Subcutaneous abdominal adipose tissue (tissue), 5 donors: ENCODE results near the gene EML6.
"Not testable (repeated sequence)": the region's sequence is repeated elsewhere in the genome, so short reads cannot be mapped to it uniquely, and the experiment has no call there.

Experiments
- H3K27ac ChIP-seq: one replicate; pipeline ENCODE4 v1.7.0; 2013; ENCODE audit warnings: low read depth, mild to moderate bottlenecking, inconsistent platforms, low read length, moderate library complexity
- H3K27me3 ChIP-seq, 5 donors: one replicate each; pipeline ENCODE4 v1.7.0; 2013; ENCODE audit warnings: low read length in 5 of 5, inconsistent platforms in 1 of 5; ENCODE audit not compliant: control insufficient read depth in 5 of 5, insufficient read depth in 4 of 5
- H3K36me3 ChIP-seq, 5 donors: one replicate each; pipeline ENCODE4 v1.7.0; 2013; ENCODE audit warnings: low read length in 5 of 5; ENCODE audit not compliant: control insufficient read depth in 5 of 5, insufficient read depth in 5 of 5
- H3K4me1 ChIP-seq, 5 donors: one replicate each; pipeline ENCODE4 v1.7.0; 2013; ENCODE audit warnings: low read length in 5 of 5, mild to moderate bottlenecking in 3 of 5, moderate library complexity in 1 of 5; ENCODE audit not compliant: control insufficient read depth in 5 of 5, insufficient read depth in 5 of 5
- H3K4me3 ChIP-seq, 5 donors: one replicate each; pipeline ENCODE4 v1.7.0; 2013; ENCODE audit warnings: low read length in 5 of 5, low read depth in 1 of 5
- H3K9ac ChIP-seq, 5 donors: one replicate each; pipeline ENCODE4 v1.7.0; 2013; ENCODE audit warnings: low read length in 5 of 5, mild to moderate bottlenecking in 4 of 5, moderate library complexity in 3 of 5
- H3K9me3 ChIP-seq, 5 donors: one replicate each; pipeline ENCODE4 v1.7.0; 2013; ENCODE audit warnings: low read length in 5 of 5; ENCODE audit not compliant: control insufficient read depth in 5 of 5
- donor health status: healthy.
- donor health status: healthy.
- donor health status: healthy.
- donor health status: healthy.
- donor health status: healthy.

The EML6 gene

GRCh38 chr2:54866179-54866578, 142.7 kb downstream of the EML6 start:
- H3K9ac ChIP-seq, result no peak overlapping the region
- no peak overlapping the region for H3K4me3 ChIP-seq
- no peaks in the 10 kb centered on the region for H3K36me3 ChIP-seq
- peaks cover 0 to 2% (median 0%) of the 10 kb centered on the region in 5 donors for H3K9me3 ChIP-seq
- H3K27me3 ChIP-seq, result no peaks in the 10 kb centered on the region
- H3K27ac ChIP-seq, result no peak overlapping the region
- H3K4me1 ChIP-seq, result peaks cover 0 to 2% (median 0%) of the 10 kb centered on the region in 5 donors

GRCh38 chr2:54866868-54867267, 143.4 kb downstream of the EML6 start:
- peaks cover 0 to 2% (median 0%) of the 10 kb centered on the region in 5 donors for H3K9me3 ChIP-seq
- H3K4me1 ChIP-seq, result peaks cover 0 to 2% (median 0%) of the 10 kb centered on the region in 5 donors
- H3K36me3 ChIP-seq, result no peaks in the 10 kb centered on the region
- H3K27me3 ChIP-seq, result no peaks in the 10 kb centered on the region
- no peak overlapping the region for H3K27ac ChIP-seq
- H3K9ac ChIP-seq, result no peak overlapping the region
- no peak overlapping the region for H3K4me3 ChIP-seq

GRCh38 chr2:54867457-54867856, 144.0 kb downstream of the EML6 start:
- H3K27ac ChIP-seq, result no peak overlapping the region

GRCh38 chr2:54871457-54872107, 148.1 kb downstream of the EML6 start:
- no peaks in the 10 kb centered on the region for H3K36me3 ChIP-seq
- no peaks in the 10 kb centered on the region for H3K4me1 ChIP-seq
- H3K27me3 ChIP-seq, result no peaks in the 10 kb centered on the region
- H3K27ac ChIP-seq, result no peak overlapping the region
- H3K9me3 ChIP-seq, result no peaks in the 10 kb centered on the region
- H3K4me3 ChIP-seq, result no peak overlapping the region
- H3K9ac ChIP-seq, result no peak overlapping the region

More at GRCh38 chr2:54867457-54867856, 144.0 kb downstream of the EML6 start:
- Histone ChIP-seq H3K4me3 (no peak overlapping the region), H3K4me1 (peaks cover 0 to 2% (median 0%) of the 10 kb centered on the region in 5 donors), H3K27me3 (no peaks in the 10 kb centered on the region), H3K9ac (no peak overlapping the region), H3K36me3 (no peaks in the 10 kb centered on the region), H3K9me3 (peaks cover 0 to under 1% (median 0%) of the 10 kb centered on the region in 5 donors)

GRCh38 chr2:54872780-54873179, 149.3 kb downstream of the EML6 start:
- no peak overlapping the region for H3K27ac ChIP-seq

GRCh38 chr2:54873236-54873635, 149.8 kb downstream of the EML6 start:
- H3K9me3 ChIP-seq, H3K27me3 ChIP-seq, H3K9ac ChIP-seq, H3K36me3 ChIP-seq, H3K4me3 ChIP-seq, H3K4me1 ChIP-seq, H3K27ac ChIP-seq: not testable (repeated sequence)

More at GRCh38 chr2:54872780-54873179, 149.3 kb downstream of the EML6 start:
- Histone ChIP-seq H3K27me3 (no peaks in the 10 kb centered on the region), H3K9ac (no peak overlapping the region), H3K4me3 (no peak overlapping the region), H3K4me1 (no peaks in the 10 kb centered on the region), H3K9me3 (no peaks in the 10 kb centered on the region), H3K36me3 (no peaks in the 10 kb centered on the region)

- Histone ChIP-seq H3K4me3 (no peak overlapping the region), H3K4me1 (peaks cover 0 to 10% (median 4%) of the 10 kb centered on the region in 5 donors), H3K27ac (no peak overlapping the region), H3K9me3 (no peaks in the 10 kb centered on the region), H3K27me3 (no peaks in the 10 kb centered on the region), H3K36me3 (no peaks in the 10 kb centered on the region), H3K9ac (no peak overlapping the region)
These were observed 153.3 kb downstream of the EML6 start for GRCh38 chr2:54876764-54877163.

GRCh38 chr2:54878182-54878581, 154.7 kb downstream of the EML6 start:
- Histone ChIP-seq H3K36me3 (no peaks in the 10 kb centered on the region), H3K27ac (no peak overlapping the region), H3K4me1 (peaks cover 0 to 10% (median 4%) of the 10 kb centered on the region in 5 donors), H3K9ac (no peak overlapping the region), H3K4me3 (no peak overlapping the region), H3K9me3 (no peaks in the 10 kb centered on the region), H3K27me3 (no peaks in the 10 kb centered on the region)

GRCh38 chr2:54879032-54879431, 155.6 kb downstream of the EML6 start:
- H3K9ac ChIP-seq, result no peak overlapping the region
- no peak overlapping the region for H3K4me3 ChIP-seq
- H3K27ac ChIP-seq, result no peak overlapping the region
- no peaks in the 10 kb centered on the region for H3K9me3 ChIP-seq
- no peaks in the 10 kb centered on the region for H3K27me3 ChIP-seq
- peaks cover 0 to 10% (median 4%) of the 10 kb centered on the region in 5 donors for H3K4me1 ChIP-seq
- no peaks in the 10 kb centered on the region for H3K36me3 ChIP-seq

GRCh38 chr2:54879598-54880332, 156.3 kb downstream of the EML6 start:
- Histone ChIP-seq H3K36me3 (no peaks in the 10 kb centered on the region), H3K27ac (no peak overlapping the region), H3K27me3 (no peaks in the 10 kb centered on the region), H3K4me1 (peaks cover 0 to 10% (median 4%) of the 10 kb centered on the region in 5 donors), H3K4me3 (no peak overlapping the region), H3K9me3 (no peaks in the 10 kb centered on the region), H3K9ac (no peak overlapping the region)
